Activated CD8-positive, alpha-beta T cell treated with anti-CD3 and anti-CD28 coated beads for 36 hours (primary cell): ENCODE data around the gene ERGIC1. TPM values are rescaled to one million over a fixed set of nuclear protein-coding genes. Genes with fewer than 3 reads are reported as not detected.
"Not testable (repeated sequence)": the region's sequence is repeated elsewhere in the genome, so short reads cannot be mapped to it uniquely, and the experiment has no call there.

ENCODE experiments used
- ATAC-seq: fragments of 200-7000 bp; cut with Tn5 transposase; one replicate; pipeline ENCODE4 v1.10.0; 2021; ENCODE audit warnings: mild to moderate bottlenecking, moderate library complexity
- CTCF ChIA-PET: fragments of 350-600 bp; sonication (Branson Sonifier 250); formaldehyde crosslinking; loops from one replicate; lab custom pipeline; 2021; ENCODE audit warnings: antibody characterized with exemption; lab: Charles Lee
- POLR2A ChIA-PET: fragments of 350-600 bp; sonication (Branson Sonifier 250); formaldehyde crosslinking; loops from one replicate; lab custom pipeline; 2021; ENCODE audit warnings: antibody characterized with exemption; lab: Charles Lee
- DNase-seq: peaks from one replicate; pipeline ENCODE4 v3.0.0-alpha.2; 2020
- H3K27ac Mint-ChIP-seq: one replicate; pipeline ENCODE4 v1.8.0; 2021; ENCODE audit warnings: mild to moderate bottlenecking, mixed read lengths
- H3K27me3 Mint-ChIP-seq: one replicate; pipeline ENCODE4 v1.8.0; 2021; ENCODE audit warnings: mixed read lengths
- H3K36me3 Mint-ChIP-seq: one replicate; pipeline ENCODE4 v1.8.0; 2021; ENCODE audit warnings: low read depth, mixed read lengths
- H3K4me1 Mint-ChIP-seq: one replicate; pipeline ENCODE4 v1.8.0; 2021; ENCODE audit warnings: low read depth, mixed read lengths
- H3K4me3 Mint-ChIP-seq: one replicate; pipeline ENCODE4 v1.8.0; 2021; ENCODE audit warnings: mild to moderate bottlenecking, moderate library complexity, mixed read lengths
- H3K9me3 Mint-ChIP-seq: one replicate; pipeline ENCODE4 v1.8.0; 2021; ENCODE audit warnings: mixed read lengths
- CTCF ChIP-seq: fragments of 200-600 bp; IDR thresholded peaks from one replicate; pipeline ENCODE4 v1.8.0; 2022; ENCODE audit warnings: antibody characterized with exemption, mild to moderate bottlenecking
- intact Hi-C: fragments of 100-400 bp; cut with micrococcal nuclease; formaldehyde crosslinking; loops from one replicate; pipeline ENCODE4 v1.10.0; 2022
- total RNA-seq, 2 experiments: library from RNA; stranded (reverse); gene quantifications; one replicate each; pipeline ENCODE4 v1.2.3, GENCODE V29; 2021

Gene ERGIC1
- total RNA-seq, 2 experiments from 2014 or later: 56.1 to 57.0 TPM

- TF ChIP-seq CTCF: no peak
- intact Hi-C loops: loop anchor here (5.0 kb wide), 1 partner anchor 33 kb away; the partner anchor contains the start of gene DUSP1
- ChIA-PET CTCF (interaction anchor here (1.1 kb wide), 1 partner anchor 128 kb away, joined by 3 read pairs; no protein-coding TSS in a partner anchor), POLR2A (no interaction called here)
- no peak for ATAC-seq
- DNase-seq: no peak
- Mint-ChIP-seq H3K27me3 (no peaks in the 10 kb centered on the region), H3K36me3 (no peaks in the 10 kb centered on the region), H3K27ac (peak overlapping the region; percentile 80), H3K4me1 (peaks cover 16% of the 10 kb centered on the region), H3K9me3 (peaks cover 2% of the 10 kb centered on the region), H3K4me3 (no peak overlapping the region)
Measured at GRCh38 chr5:172805736-172806255, 28.3 kb upstream of the ERGIC1 start.

GRCh38 chr5:172806897-172807672 lies 27.0 kb upstream of the ERGIC1 start:
- ChIA-PET POLR2A (interaction anchor here (1.0 to 1.5 kb wide), 6 partner anchors 9 to 35 kb away, joined by 3 to 10 read pairs (median 4); partner anchors contain the start of gene DUSP1), CTCF (interaction anchor here (1.0 to 1.8 kb wide), 6 partner anchors 29 to 92 kb away, joined by 3 to 6 read pairs (median 5); partner anchors contain the start of gene DUSP1)
- H3K36me3 Mint-ChIP-seq: no peaks in the 10 kb centered on the region
- ATAC-seq: peak; percentile 99
- H3K4me3 Mint-ChIP-seq: peak overlapping the region; percentile 46
- peak; percentile 98 for DNase-seq
- H3K27ac Mint-ChIP-seq: peak overlapping the region; percentile 95
- H3K9me3 Mint-ChIP-seq: peaks cover 2% of the 10 kb centered on the region
- intact Hi-C loops: loop anchor here (5.0 kb wide), 1 partner anchor 35 kb away; the partner anchor contains the start of gene DUSP1
- peaks cover 16% of the 10 kb centered on the region for H3K4me1 Mint-ChIP-seq
- H3K27me3 Mint-ChIP-seq: no peaks in the 10 kb centered on the region
- TF ChIP-seq CTCF: no peak

GRCh38 chr5:172807766-172808311 lies 26.2 kb upstream of the ERGIC1 start:
- no peaks in the 10 kb centered on the region for H3K27me3 Mint-ChIP-seq
- ChIA-PET CTCF (interaction anchor here (1.0 to 1.8 kb wide), 6 partner anchors 30 to 93 kb away, joined by 3 to 6 read pairs (median 5); partner anchors contain the start of gene DUSP1), POLR2A (interaction anchor here (1.0 to 1.5 kb wide), 6 partner anchors 10 to 36 kb away, joined by 3 to 10 read pairs (median 4); partner anchors contain the start of gene DUSP1)
- H3K4me1 Mint-ChIP-seq: peaks cover 16% of the 10 kb centered on the region
- no peaks in the 10 kb centered on the region for H3K36me3 Mint-ChIP-seq
- no peak for TF ChIP-seq CTCF
- no peak for ATAC-seq
- intact Hi-C loops: loop anchor here (5.0 kb wide), 1 partner anchor 36 kb away; the partner anchor contains the start of gene DUSP1
- peaks cover 2% of the 10 kb centered on the region for H3K9me3 Mint-ChIP-seq
- no peak for DNase-seq
- peak overlapping the region; percentile 46 for H3K4me3 Mint-ChIP-seq
- H3K27ac Mint-ChIP-seq: peak overlapping the region; percentile 95

- intact Hi-C loops: loop anchor here (5.0 kb wide), 1 partner anchor 37 kb away; the partner anchor contains the start of gene DUSP1
- ChIA-PET POLR2A (no interaction called here), CTCF (interaction anchor here (1.2 kb wide), 1 partner anchor 38 kb away, joined by 5 read pairs; no protein-coding TSS in a partner anchor)
- Mint-ChIP-seq H3K4me3 (no peak overlapping the region), H3K4me1 (peaks cover 16% of the 10 kb centered on the region), H3K36me3 (no peaks in the 10 kb centered on the region), H3K27ac (no peak overlapping the region), H3K27me3 (no peaks in the 10 kb centered on the region), H3K9me3 (peaks cover 2% of the 10 kb centered on the region)
- DNase-seq: no peak
- ATAC-seq: no peak
- TF ChIP-seq CTCF: no peak
Measured at GRCh38 chr5:172809774-172810173, 24.3 kb upstream of the ERGIC1 start.

GRCh38 chr5:172810996-172811395 lies 23.1 kb upstream of the ERGIC1 start:
- H3K9me3 Mint-ChIP-seq, intact Hi-C loops, H3K27me3 Mint-ChIP-seq, DNase-seq, H3K27ac Mint-ChIP-seq, H3K36me3 Mint-ChIP-seq, H3K4me3 Mint-ChIP-seq, ATAC-seq: not testable (repeated sequence)
- H3K4me1 Mint-ChIP-seq: peaks cover 16% of the 10 kb centered on the region
- ChIA-PET POLR2A (interaction anchor here (0.8 kb wide), 1 partner anchor 40 kb away, joined by 3 read pairs; the partner anchor contains the start of gene DUSP1), CTCF (interaction anchor here (0.7 to 1.1 kb wide), 2 partner anchors 39 to 96 kb away, joined by 3 to 4 read pairs; no protein-coding TSS in a partner anchor)
